A204.1 (cell line): Measurements from ENCODE around the gene ITGA4.

Source experiments
- FAIRE-seq: peaks from 2 replicates; lab custom pipeline; 2012; peaks lifted over from hg19 to GRCh38; lab: Jason Lieb, UNC

Gene ITGA4

DNA sequence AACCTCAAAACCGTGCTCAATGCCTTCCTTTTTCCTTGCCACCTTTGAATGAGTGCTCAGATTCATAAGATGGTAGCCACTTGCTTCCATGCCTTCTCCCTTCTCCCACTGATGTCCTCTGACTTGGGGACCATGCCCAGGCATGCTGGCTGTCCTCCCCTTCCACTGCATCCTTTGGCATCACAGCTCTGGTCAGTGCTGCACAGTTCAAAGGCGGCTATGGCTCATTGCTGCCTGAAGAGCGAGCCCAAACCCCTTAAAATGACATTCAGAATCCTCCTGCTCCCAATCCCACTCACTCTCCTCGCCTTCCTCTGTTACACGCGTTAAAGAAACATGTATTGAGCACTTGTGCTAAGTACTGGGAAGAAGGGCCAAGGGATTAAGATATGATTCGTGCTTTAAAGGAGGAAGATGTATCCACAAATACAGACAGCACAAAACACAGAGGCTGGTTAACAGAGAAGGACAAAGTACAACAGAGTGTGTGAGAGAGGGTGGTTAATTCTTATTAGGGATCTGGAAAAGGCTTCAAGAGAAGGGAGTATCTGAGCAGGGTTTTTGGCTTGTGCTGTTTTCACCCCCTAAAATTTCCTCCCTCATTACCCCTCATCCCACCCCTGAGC lies 118.0 kb downstream of the ITGA4 start:
- FAIRE-seq, result no peak

DNA sequence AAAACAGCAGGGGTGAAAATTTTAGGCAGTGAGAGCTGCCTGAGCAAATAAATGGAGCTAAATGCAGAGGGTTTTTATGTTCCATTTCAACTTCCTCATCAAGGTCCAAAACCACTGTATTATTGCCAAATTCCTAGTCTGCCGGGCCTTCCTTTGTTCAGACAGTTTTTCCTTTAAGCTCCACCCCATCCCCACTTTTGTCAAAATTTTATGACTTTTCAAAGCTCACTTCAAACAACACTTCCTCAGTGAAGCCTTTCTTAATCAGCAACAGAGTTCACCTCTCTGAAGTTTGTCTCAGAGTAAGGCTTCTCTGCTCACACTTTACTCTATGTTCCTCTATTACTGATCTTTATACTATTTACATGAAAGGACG lies 118.5 kb downstream of the ITGA4 start:
- FAIRE-seq, result no peak

DNA sequence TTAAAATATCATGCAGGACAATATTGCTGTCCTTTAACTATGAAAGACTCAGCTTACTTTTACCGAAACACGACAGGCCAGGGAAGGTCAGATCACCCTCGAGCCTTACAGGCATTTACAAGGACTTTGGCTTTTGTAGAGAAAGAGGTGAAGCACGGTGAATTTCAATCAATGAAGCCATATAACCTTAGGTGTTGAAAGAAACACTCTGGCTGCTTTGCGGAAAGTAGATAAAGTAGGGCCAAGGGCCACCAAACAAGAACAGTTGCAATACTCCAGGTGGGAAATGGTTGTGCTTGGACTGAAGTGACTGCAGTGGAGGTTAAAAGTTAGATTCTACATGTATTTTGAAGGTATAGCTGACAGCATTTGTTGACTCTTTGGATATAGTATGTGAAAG lies 119.2 kb downstream of the ITGA4 start:
- FAIRE-seq, result no peak

DNA sequence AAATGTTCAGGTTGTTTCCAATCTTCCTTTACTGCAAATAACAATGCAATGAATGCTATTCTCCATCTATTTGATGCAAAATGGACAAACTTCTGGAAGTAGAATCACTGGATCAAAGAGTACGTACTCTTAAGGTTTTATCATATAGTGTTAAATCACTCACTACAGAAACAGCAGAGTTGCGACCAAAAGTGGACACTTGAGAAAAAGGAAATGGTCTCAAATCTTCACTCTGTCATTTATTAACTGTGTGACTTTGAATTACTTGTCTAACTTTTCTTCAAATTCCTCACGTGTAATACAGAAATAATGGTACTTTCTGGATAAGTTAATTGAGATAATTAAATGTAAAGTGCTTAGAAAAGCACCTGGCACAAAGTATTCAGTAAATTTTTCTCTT lies 121.6 kb downstream of the ITGA4 start:
- FAIRE-seq, result no peak

DNA sequence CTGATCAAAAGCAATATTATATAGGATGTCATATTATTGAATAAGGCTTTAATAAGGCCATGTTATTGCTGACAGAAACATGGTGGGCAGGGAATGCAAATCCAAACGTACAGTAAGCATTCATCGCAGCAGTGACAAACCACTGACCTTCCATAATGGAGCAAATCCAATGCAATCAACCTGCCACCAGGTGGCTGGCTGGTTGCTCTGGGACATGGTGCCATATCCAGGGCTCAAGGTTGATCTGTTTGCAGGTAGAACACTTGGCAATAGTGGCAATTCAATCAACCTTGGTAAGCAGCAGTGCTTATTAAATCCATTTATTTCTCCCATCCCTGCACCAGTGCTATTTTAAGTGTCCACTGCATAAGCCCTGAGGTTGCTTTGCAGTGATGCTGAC lies 124.3 kb downstream of the ITGA4 start:
- FAIRE-seq, result no peak

DNA sequence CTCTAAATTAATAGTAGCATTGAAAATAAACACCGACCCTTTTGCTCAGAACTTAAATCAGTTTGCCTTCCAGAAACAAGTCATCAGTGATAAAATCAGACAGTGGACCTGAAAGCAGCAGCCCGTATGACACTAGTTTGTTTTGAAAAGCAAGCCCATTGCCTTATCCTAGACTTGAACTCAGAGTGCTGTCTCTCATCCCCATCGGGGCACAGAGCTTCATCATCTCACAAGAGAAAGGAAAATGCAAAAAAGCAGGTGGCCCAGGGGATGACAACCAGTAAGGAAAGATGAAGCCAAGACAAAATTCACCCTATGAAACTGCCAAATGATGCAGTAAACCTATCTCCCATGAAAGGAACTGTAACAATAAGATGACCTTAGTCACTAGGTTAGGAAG lies 128.5 kb downstream of the ITGA4 start:
- FAIRE-seq, result no peak
